ENCODE data around the gene TTC6. TPM values are rescaled to one million over a fixed set of nuclear protein-coding genes. Genes with fewer than 3 reads are reported as not detected.

The TTC6 gene
- total RNA-seq, 2 experiments from 2014 or later: not detected

DNA sequence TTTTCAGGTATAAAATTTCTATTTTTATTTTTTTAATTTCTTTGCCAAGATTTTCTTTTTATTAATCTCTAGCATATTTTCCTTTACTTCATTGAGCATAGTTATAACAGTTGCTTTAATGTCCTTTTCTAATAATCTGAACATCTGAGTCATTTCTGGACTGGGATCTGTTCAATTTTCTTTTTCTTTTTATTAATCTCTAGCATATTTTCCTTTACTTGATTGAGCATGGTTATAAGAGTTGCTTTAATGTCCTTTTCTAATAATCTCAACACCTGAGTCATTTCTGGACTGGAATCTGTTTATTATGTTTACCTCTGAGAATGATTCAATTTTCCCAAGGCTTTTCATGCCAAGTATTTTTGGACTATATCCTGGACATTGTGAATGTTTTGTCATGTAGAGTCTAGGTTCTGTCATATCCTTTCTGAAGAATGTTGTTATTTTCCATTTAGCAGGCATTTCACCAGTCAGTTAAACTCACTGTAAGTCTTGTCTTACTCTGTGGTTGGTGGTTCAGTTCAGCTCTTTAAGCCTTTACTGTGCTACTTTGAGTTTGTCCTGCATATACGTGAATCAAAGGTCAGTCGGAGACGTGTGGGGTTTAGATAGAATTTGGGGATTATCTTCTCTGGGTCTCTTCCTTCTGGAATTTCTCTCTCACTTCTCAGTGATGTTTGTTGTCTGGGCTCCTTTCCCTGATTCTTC lies 20.3 kb downstream of the TTC6 start:
- Mint-ChIP-seq H3K4me1 (no peaks in the 10 kb centered on the region), H3K9me3 (peaks cover 18% of the 10 kb centered on the region), H3K27me3 (no peaks in the 10 kb centered on the region), H3K36me3 (ENCODE audit: low read depth) (no peaks in the 10 kb centered on the region), H3K4me3 (no peak overlapping the region), H3K27ac (no peak overlapping the region)
- ChIA-PET POLR2A (no interaction called here), CTCF (no interaction called here)
- DNase-seq: no peak

DNA sequence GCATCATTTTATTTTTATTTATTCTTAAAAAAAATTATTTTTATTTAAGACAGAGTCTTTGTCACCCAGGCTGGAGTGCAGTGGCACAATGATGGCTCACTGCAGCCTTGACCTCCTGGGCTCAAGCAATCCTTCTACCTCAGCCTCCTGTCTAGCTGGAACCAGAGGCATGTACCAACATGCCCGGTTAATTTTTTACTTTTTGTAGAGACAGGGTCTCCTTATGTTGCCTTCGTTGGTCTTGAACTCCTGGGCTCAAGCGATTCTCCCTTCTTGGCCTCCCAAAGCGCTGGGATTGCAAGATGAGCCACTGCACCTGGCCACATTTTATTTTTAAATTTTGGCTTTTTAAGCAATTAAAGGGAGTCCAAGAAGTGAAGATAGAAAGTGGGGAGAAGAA lies 21.4 kb downstream of the TTC6 start:
- Mint-ChIP-seq H3K9me3 (peaks cover 11% of the 10 kb centered on the region), H3K27me3 (peaks cover 2% of the 10 kb centered on the region), H3K4me3 (no peak overlapping the region), H3K27ac (no peak overlapping the region), H3K36me3 (ENCODE audit: low read depth) (no peaks in the 10 kb centered on the region), H3K4me1 (no peaks in the 10 kb centered on the region)
- POLR2A ChIA-PET: interaction anchor here (0.6 kb wide), 1 partner anchor 11 kb away, joined by 3 read pairs; no protein-coding TSS in a partner anchor
- DNase-seq: no peak
- CTCF ChIA-PET: no interaction called here

DNA sequence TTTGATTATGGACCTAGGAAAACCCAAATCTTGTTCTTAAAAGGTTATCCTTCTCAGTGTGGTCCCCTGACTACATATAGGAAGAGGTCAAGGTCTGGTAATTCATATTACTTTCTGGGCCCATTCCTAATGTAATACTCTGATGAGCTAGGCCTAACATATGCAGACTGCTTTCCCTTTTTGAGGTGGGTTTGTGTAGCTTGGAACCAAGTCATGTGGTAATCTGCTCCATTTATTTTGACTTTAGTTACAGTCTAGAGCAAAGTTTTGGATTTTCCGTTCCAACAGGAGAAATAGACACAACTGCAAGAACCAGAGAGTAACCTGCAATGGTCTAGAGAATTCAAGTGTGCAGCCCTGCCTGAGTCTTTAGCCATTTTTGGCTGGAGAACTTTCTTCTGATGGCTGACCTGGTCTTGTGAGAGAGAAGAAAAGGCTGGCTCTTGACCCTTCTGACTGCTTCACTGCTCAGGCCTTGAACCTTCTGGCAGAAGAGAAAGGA lies 22.5 kb downstream of the TTC6 start:
- ChIA-PET CTCF (no interaction called here), POLR2A (no interaction called here)
- H3K9me3 Mint-ChIP-seq: peaks cover 11% of the 10 kb centered on the region
- no peak overlapping the region for H3K27ac Mint-ChIP-seq
- H3K4me3 Mint-ChIP-seq: no peak overlapping the region
- no peaks in the 10 kb centered on the region for H3K36me3 Mint-ChIP-seq (ENCODE audit: low read depth)
- DNase-seq: no peak
- no peaks in the 10 kb centered on the region for H3K4me1 Mint-ChIP-seq
- H3K27me3 Mint-ChIP-seq: peaks cover 5% of the 10 kb centered on the region

DNA sequence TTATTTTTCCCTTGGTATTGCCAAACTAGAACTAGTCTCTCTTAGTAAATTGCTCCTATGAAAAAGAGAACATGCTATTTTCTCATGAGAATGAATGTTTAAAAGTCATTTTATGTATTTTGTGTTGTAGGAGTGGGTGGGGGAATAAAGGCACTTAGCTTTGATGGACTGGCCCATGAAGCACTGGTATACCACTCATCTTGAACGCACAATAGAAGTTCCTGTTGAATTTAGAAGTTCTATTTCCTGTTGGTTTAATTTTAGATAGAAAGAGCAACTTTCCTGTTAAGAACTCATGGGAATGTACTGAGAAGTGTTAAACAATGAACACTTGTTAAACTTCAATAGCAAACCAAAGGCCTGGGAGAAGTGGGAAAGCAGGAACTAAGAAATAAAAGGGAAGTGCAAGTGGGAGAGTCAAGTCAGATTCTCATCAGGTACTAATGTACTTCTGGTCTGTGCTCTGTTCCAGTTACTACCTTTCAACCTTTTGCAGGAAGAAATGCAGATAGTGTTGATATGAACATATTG lies 23.1 kb downstream of the TTC6 start:
- POLR2A ChIA-PET: no interaction called here
- H3K36me3 Mint-ChIP-seq (ENCODE audit: low read depth): no peaks in the 10 kb centered on the region
- H3K9me3 Mint-ChIP-seq: peaks cover 11% of the 10 kb centered on the region
- H3K4me3 Mint-ChIP-seq: no peak overlapping the region
- CTCF ChIA-PET: no interaction called here
- H3K27ac Mint-ChIP-seq: no peak overlapping the region
- no peaks in the 10 kb centered on the region for H3K4me1 Mint-ChIP-seq
- no peak for DNase-seq
- peaks cover 7% of the 10 kb centered on the region for H3K27me3 Mint-ChIP-seq

DNA sequence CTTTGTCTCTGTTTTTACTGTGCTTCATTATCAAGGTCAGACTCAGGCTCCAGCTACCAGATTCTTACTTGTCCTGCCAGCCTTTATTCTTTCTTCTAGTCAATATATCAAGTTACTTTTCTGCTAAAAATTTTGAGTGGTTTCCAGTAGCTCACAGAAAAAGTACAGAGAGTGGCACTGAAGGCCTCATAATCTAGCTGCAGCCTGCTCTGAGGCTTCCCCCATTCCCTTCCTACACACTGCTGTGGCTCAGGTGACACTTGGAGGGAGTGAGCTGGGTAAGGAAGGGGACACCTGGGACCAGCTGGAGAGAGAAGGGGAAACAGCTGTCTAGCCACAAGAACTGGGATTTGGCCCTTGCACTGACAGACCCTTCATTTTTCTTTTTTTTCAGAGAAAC lies 25.4 kb downstream of the TTC6 start:
- Mint-ChIP-seq H3K4me3 (no peak overlapping the region), H3K36me3 (ENCODE audit: low read depth) (no peaks in the 10 kb centered on the region), H3K4me1 (no peaks in the 10 kb centered on the region), H3K9me3 (peaks cover 5% of the 10 kb centered on the region), H3K27ac (no peak overlapping the region), H3K27me3 (peaks cover 7% of the 10 kb centered on the region)
- CTCF ChIA-PET: no interaction called here
- no peak for DNase-seq
- POLR2A ChIA-PET: no interaction called here

DNA sequence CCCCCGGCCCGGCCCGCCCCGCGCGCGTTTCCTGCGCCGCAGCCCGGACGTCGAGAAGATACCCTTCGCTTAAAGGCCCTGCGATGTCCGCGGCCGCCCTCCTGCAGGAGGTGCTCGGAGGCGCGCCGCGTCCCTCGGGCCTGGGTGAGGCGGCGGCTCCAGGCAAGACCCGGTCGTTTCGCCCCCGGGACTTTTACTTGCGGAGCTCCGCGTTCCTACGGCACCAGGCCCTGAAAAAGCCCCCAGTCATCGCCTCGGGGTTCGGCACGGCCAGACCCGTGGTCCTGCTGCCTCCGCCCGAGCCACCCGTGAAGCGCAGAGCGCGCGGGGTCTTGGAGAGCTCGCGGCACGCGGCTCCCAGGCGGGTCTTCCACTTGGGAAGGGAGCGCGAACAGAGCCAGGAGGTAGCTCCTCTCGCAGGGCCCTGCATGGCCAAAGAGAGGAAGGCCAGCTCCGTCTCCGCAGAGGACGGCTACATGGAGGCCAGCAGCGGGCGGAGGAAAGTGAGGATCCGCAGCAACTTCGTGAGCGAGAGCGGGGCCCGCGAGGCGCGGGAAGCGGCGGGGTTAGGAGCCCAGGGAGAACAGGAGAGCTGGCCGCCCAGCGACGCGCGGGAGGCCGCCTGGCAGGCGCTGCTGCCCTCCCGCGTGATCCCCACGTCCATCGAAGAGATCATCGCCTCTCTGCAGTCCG lies 26.9 kb downstream of the TTC6 start:
- ChIA-PET CTCF (no interaction called here), POLR2A (no interaction called here)
- H3K36me3 Mint-ChIP-seq (ENCODE audit: low read depth): no peaks in the 10 kb centered on the region
- no peaks in the 10 kb centered on the region for H3K4me1 Mint-ChIP-seq
- H3K27me3 Mint-ChIP-seq: peaks cover 7% of the 10 kb centered on the region
- no peaks in the 10 kb centered on the region for H3K9me3 Mint-ChIP-seq
- H3K4me3 Mint-ChIP-seq: no peak overlapping the region
- no peak overlapping the region for H3K27ac Mint-ChIP-seq
- no peak for DNase-seq

DNA sequence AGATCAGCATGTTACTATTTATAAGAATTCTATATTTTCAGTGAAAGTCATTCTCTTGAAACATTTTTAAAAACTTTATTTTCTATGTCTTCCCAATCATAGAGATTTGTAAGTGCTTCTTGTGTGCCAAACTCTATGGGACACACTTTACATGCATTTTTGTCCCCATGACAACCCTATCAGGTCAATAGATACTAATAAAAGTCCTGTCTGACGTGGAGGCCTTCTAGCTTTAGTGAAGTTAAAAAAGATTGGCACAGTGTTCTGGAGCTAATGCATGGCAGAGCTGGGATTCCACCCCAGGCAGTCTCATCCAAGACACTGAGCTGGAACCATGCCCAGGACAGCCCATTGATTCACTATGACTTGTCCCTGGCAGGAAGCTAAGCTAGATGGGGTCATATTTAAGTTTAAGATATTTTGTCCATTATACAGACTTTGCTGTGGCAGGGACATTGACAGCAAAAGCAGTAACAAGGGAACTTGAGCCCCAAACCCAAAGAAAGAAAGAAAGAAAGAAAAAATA lies 28.1 kb downstream of the TTC6 start:
- no peak overlapping the region for H3K27ac Mint-ChIP-seq
- no peak overlapping the region for H3K4me3 Mint-ChIP-seq
- H3K27me3 Mint-ChIP-seq: peaks cover 7% of the 10 kb centered on the region
- POLR2A ChIA-PET: no interaction called here
- no peaks in the 10 kb centered on the region for H3K9me3 Mint-ChIP-seq
- CTCF ChIA-PET: no interaction called here
- no peaks in the 10 kb centered on the region for H3K36me3 Mint-ChIP-seq (ENCODE audit: low read depth)
- DNase-seq: no peak
- no peaks in the 10 kb centered on the region for H3K4me1 Mint-ChIP-seq

DNA sequence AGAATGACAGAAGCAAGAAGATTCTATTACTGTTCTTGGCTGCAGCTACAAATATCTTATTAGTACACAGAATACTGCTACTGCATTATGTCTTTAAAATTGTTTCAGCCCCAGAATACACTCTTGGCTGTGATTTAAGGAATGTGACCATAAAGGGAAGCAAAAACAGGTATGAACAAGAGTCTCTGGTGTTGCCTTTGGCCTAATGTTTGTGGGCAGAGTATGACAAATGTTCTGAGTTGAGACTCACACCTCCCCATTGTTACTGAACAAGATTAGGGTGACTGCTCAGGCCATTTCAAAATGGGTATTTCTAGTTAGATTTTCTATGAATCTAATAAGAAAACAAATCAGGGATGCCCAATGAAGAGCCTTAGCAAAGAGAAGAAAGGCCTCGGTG lies 28.5 kb downstream of the TTC6 start:
- H3K27me3 Mint-ChIP-seq: peaks cover 7% of the 10 kb centered on the region
- ChIA-PET POLR2A (no interaction called here), CTCF (no interaction called here)
- no peak overlapping the region for H3K4me3 Mint-ChIP-seq
- H3K4me1 Mint-ChIP-seq: no peaks in the 10 kb centered on the region
- H3K27ac Mint-ChIP-seq: no peak overlapping the region
- H3K9me3 Mint-ChIP-seq: no peaks in the 10 kb centered on the region
- no peaks in the 10 kb centered on the region for H3K36me3 Mint-ChIP-seq (ENCODE audit: low read depth)
- DNase-seq: no peak

DNA sequence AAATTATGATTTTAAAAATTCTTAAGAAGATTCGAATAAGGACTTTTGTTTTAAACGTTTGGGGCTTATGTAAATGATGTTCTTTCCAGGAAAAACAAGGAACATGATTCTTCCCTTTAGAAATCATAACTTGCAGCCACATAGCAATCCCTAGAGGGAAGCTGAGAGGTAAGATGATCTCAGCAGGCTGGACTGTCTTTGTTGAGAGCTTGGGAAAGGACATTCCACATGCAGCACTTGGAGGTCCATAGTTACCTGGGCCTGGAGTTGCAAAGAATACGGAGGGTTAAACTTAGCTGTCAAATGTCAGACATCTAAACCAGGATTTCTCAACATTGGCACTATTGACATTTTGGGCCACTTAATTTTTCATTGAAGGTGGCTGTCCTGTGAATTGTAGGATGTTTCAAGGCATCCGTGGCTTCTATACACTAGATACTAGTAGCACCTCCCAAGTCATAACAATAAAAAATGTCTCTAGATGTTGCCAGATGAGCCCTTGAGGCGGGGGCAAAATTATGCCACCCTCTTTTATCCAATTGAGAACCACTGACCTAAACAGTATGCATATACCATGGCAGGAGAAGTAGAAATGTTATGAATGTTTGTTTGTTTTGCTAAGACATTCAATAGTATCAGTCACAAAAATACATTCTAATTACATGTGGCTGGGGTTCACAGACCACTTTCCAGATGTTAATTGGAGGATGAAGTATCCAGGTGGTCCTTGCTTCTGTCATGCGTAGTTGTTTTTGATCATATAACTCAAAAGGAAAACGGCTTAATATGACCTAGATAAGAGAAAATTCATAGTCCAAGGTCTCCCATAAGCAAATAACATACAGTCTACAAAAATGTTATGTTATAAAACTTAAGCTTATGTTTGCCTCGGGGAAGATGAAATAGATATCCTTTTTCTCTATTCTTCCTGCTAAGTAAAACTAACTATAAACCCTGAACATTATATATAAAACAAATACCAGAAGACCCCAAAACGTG lies 30.5 kb downstream of the TTC6 start:
- no peak for DNase-seq
- ChIA-PET CTCF (no interaction called here), POLR2A (no interaction called here)
- Mint-ChIP-seq H3K27me3 (peaks cover 6% of the 10 kb centered on the region), H3K4me1 (no peaks in the 10 kb centered on the region), H3K27ac (no peak overlapping the region), H3K4me3 (no peak overlapping the region), H3K36me3 (ENCODE audit: low read depth) (no peaks in the 10 kb centered on the region), H3K9me3 (no peaks in the 10 kb centered on the region)

DNA sequence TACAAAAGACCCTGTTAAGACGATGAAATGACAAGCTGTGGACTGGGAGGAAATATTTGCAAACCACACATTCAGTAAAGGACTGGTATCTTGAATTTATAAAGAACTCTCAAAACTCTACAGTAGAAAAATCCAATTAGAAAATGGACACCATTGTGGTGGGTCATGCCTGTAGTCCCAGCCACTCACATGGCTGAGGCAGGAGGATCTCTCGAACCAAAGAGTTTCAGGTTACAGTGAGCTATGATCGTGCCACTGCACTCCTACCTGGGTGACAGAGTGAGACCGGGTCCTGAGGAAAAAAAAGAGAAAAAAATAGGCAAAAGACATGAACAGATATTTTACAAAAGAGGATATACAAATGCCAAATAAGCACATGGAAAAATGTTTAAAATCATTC lies 41.9 kb downstream of the TTC6 start:
- Mint-ChIP-seq H3K9me3 (peaks cover 4% of the 10 kb centered on the region), H3K36me3 (ENCODE audit: low read depth) (no peaks in the 10 kb centered on the region)
- POLR2A ChIA-PET: no interaction called here

DNA sequence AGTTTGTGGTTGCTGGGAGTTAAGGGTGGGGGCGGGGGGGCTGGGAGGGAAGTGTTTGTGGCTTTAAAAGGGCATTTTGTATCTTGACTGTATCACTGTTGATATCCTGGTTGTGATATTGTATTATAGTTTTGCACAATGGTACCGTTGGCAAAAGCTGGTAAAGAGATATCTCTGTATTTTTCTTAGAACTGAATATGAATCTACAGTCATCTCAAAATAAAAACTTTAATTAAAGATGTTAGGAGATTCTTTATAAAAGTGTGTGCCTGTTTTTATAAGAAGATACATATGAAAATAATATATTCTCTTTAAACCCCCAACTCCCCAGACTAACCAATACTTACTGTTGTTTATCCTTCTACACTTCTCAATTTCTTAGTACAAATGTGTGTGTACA lies 43.2 kb downstream of the TTC6 start:
- peaks cover 4% of the 10 kb centered on the region for H3K9me3 Mint-ChIP-seq
- POLR2A ChIA-PET: no interaction called here
- no peak for DNase-seq
- CTCF ChIA-PET: no interaction called here
- no peaks in the 10 kb centered on the region for H3K27me3 Mint-ChIP-seq
- no peak overlapping the region for H3K4me3 Mint-ChIP-seq
- no peaks in the 10 kb centered on the region for H3K4me1 Mint-ChIP-seq
- H3K36me3 Mint-ChIP-seq (ENCODE audit: low read depth): no peaks in the 10 kb centered on the region
- H3K27ac Mint-ChIP-seq: no peak overlapping the region

More for the DNA sequence above, 41.9 kb downstream of the TTC6 start:
- Mint-ChIP-seq H3K27me3 (no peaks in the 10 kb centered on the region), H3K4me3 (no peak overlapping the region), H3K4me1 (no peaks in the 10 kb centered on the region), H3K27ac (no peak overlapping the region)
- no peak for DNase-seq
- CTCF ChIA-PET: no interaction called here

DNA sequence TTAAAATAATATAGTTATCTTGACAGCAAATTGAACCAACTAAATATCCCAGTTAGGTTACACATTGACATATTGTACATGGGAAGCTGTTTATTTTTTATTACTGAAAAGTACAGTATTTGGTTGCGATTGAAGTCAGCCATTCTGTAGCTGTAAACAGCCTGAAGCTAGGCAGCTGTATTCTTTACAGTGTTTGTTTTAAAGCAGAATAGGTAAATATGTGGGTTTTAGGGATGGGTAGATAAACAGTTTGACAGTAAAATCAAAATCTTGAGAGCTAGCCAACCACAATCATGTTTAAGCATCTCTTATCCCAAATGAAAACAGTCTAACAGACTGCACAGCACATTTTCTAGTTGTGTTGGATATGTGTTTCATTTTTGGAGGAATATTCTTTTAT lies 45.7 kb downstream of the TTC6 start:
- Mint-ChIP-seq H3K4me3 (no peak overlapping the region), H3K9me3 (no peaks in the 10 kb centered on the region), H3K27ac (no peak overlapping the region), H3K27me3 (no peaks in the 10 kb centered on the region), H3K4me1 (no peaks in the 10 kb centered on the region), H3K36me3 (ENCODE audit: low read depth) (no peaks in the 10 kb centered on the region)
- CTCF ChIA-PET: no interaction called here
- no peak for DNase-seq
- POLR2A ChIA-PET: no interaction called here

DNA sequence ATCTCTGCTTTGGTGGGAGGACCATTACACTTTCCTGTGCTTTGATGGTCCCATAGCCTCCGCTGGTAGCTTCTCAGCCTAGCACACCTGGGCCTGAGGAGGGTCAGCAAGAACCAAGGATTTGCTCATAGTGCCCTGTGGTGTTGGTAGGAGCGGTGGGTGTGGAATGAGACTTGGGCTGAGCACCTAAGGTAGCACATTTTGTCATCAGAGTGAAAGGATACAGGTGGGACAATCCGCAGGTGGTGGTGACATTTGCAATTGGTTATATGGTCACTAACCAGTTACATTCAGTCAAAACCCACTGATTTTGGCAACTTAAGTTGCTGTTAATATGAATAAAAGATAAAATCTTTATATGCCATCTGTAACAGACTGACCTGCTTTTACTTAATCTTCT lies 46.7 kb downstream of the TTC6 start:
- H3K9me3 Mint-ChIP-seq: no peaks in the 10 kb centered on the region
- H3K4me3 Mint-ChIP-seq: no peak overlapping the region
- POLR2A ChIA-PET: no interaction called here
- no peaks in the 10 kb centered on the region for H3K36me3 Mint-ChIP-seq (ENCODE audit: low read depth)
- no peak overlapping the region for H3K27ac Mint-ChIP-seq
- no peaks in the 10 kb centered on the region for H3K4me1 Mint-ChIP-seq
- CTCF ChIA-PET: no interaction called here
- no peaks in the 10 kb centered on the region for H3K27me3 Mint-ChIP-seq
- no peak for DNase-seq

Measured in activated CD4-positive, alpha-beta memory T cell treated with anti-CD3 and anti-CD28 coated beads, Interleukin-2, amount 10 ng/mL, durations not matched to agents 7 days and 5 days (primary cell).